Upper lobe of left lung (tissue), 4 donors: Measurements from ENCODE around the gene SCYGR2.

Experiments used
- CTCF ChIP-seq, 6 experiments: fragments of 450-650 bp in 4 of 6; fragments of 200-600 bp in 2 of 6; sonication (generic) in 2 of 6; IDR thresholded peaks; one replicate each; pipeline ENCODE4 v1.5.1; 2016 to 2019; ENCODE audit warnings: antibody characterized with exemption in 6 of 6
- POLR2A ChIP-seq, 4 donors: fragments of 450-650 bp; IDR thresholded peaks; one replicate each; pipeline ENCODE4 v1.5.1; 2016 to 2017; ENCODE audit warnings: antibody characterized with exemption in 4 of 4, mild to moderate bottlenecking in 2 of 4

- no peak for TF ChIP-seq CTCF (IDR thresholded peaks at IDR 0.05)
- no peak for TF ChIP-seq POLR2A (IDR thresholded peaks at IDR 0.05)
These were observed 3.7 kb downstream of the SCYGR2 start for GRCh38 chr2:227602358-227602757.
